ENCODE measurements around the gene VWC2L.
A peak's percentile ranks its signal among the peaks of the same experiment; 100 is the strongest.

VWC2L gene

DNA sequence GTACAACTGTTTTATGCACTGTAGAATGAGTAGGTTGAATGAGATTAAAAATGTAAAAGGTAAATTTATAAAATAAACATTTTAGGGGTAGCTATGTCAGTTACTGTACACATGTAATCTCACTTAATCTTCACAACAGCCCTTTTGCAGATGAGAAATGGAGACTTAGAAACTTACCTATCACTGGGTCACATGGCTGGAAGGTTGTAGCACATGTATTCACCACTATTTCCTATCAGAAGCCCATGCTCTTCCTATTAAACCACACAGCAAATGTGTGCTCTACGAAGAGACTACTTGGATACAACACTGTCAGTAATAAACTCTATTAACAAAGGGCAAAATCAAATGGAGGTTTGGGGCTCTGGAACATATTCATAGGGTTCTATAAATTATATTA is 60.5 kb downstream of the VWC2L start:
- no peak for DNase-seq

DNA sequence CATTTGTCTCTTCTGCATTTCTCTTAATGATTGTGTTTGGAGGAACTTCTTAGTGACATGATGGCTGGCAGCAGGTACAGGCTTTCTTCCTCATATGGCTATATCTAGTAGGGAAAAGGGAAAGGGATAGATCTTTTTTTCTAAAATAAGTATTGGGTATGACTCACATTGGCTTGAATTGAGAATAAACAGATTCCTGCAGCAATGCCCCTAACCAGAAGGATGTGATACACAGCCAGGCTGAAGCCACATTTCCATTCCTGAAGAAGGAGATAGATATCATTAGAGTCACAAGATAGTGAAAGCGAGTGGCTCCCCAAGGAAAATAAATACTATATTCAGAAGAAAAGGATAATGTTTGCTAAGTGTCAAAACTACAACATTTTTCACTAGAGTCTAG is 61.1 kb downstream of the VWC2L start:
- no peak for DNase-seq

DNA sequence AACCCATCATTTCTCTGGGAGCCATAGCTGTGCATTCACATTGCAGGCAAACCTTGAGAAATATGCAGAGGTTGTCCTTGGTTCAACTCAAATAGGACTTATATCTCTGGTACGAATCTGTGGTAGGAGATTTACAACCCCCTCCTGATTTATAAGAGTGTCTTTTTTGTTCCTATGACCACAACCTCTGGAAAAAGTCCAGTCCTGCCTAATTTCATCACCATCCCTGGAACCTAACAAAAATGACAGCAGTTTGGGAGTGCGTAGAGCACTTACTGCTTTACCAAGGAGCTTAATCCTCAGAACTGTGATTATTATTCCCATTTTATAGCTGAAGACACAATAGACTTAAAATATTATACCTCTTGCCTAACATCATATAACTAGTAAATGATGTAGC is 66.5 kb downstream of the VWC2L start:
- DNase-seq: no peak

DNA sequence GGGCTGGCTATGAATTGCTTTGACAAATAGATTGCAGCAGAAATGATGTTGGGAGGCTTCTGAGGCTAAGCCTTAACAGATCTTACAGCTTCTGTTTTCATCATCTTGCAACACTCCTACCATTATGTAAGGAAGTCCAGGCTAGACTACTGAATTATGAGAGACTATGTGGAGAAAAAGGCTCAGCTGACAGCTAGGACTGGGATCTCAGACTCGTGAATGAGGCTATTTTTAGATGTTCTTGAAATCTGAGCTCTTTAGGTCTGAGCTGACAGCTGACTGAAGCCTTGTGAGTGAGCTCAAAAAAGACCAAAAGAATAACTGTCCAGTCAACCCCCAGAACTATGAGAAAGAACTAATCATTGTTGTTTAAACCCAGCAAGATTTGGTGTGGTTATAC is 70.3 kb downstream of the VWC2L start:
- peak in 2 of 3 experiments; percentile 23 to 61 for DNase-seq

DNA sequence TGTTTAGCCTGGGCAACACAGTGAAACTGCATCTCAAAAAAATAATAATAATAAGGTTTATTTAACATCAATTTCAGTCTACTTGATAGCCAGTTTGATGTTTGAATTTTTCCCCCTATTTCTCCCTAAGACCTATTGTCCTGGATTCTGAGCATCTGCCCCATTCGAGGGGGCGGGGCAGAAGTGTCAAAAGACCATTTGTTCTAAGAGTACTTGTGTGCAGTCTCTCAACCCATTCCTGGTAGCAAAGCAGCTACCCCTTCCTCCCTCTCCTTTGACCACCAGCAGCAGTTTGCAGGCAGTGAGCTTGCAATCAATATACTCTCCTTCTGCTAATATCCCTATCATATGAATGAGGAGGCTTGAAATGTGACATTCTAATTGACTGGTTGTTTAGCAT is 71.9 kb downstream of the VWC2L start:
- DNase-seq: peak in 2 of 3 experiments; percentile 6 to 30

DNA sequence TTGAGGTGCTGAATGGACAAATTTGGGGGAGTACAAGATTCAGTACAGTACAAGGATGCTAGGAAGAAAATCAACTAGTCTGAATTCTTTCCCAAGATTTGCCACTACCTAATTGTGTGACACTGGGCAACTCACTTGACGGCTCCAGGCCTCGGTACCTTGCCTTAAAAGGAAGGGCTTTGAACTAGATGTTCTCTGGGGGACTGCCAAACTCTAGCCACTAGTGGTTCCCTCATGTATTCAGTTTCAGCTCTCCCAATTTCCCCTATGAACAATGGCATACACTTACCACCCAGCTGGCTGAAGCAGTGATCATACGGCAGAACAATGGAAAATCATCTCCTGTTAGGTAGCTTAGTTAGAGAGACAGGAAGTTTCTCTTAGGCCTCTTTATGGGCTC is 73.4 kb downstream of the VWC2L start:
- DNase-seq: peak in 1 of 3 experiments; percentile 8

DNA sequence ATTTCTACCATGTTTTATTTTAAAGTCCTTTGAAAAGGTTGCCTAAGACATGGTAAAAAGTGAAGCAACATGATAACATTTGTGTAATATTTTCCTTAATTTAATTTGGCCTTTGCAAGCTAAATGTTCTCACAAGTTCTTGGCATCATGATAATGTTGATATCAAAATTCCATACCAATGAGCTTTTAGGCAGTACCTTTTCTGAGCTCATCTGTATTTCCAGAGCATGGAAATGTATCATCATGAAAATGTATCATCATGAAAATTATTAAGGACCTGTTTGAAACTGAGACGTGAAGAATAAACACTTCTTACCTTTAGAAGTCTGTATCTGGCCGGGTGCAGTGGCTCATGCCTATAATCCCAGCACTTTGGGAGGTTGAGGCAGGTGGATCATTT is 73.8 kb downstream of the VWC2L start:
- DNase-seq: no peak

DNA sequence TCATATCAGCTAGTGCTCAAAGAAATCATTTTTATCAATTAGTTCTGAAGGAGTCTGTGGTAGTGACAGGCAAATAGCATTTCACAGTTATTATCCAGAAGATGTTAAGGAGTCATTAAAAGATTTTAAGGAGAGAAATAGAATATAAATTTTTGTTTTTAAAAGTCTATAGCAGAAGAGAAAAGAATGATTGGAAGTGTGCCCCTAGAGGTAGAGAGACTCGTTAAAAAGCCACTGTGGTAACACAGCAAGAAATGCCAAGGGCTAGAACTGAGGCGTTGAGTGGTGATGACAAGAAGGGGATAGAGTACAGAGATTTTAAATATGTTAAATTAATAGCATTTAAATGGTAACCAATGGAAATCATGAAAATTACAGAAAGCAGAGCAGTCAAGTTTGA is 78.3 kb downstream of the VWC2L start:
- DNase-seq: no peak

DNA sequence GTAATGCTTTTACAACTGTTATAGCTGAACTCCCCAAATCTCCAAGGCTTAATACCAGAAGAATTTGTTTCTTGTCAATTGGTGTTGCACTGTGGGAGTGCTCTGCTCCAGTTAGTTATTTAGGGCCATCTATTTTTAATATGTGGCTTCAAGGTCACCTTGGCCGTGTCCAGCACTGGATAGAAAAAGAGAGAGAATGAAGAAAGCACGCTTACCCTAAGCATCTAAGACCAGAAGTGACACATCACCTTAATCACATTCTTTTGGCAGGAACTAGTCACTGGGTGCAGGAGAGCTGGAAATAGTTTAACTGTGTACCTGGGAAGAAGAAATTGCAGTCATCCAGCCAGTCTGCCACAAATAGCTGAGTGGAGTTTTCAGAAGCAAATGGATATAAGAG is 78.8 kb downstream of the VWC2L start:
- DNase-seq: no peak

DNA sequence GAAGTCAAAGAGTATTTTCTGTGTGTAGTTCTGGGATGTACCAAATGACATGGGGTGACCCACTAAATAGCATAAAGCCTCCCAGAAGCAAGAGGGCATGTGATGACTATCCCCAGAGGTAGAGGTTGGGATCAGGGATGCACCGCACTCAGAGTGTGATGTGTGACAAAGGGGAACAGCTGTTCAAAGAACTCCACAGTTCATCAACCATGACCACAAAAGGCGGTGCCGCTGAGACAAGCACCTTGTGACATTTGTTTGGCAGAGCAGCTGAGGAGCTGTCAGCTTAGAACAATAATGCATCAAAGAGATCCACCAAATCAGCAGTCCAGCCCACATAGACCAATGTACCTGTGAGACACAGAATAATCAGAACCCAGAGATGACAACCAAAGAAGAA is 81.3 kb downstream of the VWC2L start:
- peak in 2 of 3 experiments; percentile 61 to 84 for DNase-seq

DNA sequence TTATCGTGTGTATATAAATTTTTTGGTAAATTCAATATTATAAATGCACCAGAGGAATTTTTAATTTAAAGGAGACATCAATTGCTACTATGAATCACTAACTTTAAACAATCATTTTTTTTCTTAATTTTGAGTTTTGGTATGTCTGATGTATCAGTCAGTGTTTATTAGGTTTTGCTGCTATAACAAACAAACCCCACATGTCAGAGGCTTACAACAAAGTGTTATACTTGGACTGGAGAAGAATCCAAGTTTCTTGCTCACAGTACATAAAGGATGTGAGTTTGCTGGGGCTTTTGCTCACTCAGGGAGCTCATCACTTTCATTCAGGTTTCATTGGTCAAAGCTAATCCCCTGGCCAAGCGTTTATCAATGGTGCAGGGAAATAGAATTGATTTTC is 81.8 kb downstream of the VWC2L start:
- DNase-seq: no peak

DNA sequence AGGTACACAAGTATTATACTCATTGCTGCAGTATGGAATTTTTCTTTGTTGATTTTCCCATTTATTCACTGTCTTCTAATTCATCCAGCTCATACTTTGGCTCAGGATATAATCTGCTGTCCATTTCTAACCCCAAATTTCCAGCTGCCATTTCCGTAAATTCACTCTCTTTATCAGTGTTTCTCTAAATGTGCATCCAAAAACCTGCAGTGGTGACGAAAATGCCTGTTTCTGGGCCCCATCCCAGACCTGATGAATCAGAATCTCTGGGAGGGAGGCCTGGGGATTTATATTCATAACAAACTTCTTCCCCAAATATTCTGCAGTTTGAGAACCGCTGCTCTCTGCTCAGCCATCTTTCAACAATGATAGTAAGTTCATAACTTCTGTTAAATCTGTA is 86.6 kb downstream of the VWC2L start:
- no peak for DNase-seq

DNA sequence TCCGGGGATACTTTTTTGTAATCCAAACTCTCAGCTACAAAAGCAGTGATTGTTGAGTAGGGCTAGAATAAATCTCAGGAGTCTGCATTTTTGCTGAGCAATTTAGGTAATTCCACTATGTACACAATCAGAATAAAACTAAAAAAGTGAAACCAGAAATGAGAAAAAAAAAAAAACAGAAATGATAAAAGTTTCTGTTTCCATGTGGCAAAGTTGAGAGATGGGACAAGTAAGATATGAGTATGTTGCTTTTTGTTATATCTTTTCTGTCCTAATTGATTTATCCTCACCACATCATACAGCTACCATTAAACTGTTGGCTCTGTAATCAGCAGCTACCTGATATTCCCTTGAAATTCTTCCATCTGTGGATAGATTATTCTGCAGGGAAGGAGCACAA is 92.7 kb downstream of the VWC2L start:
- DNase-seq: no peak

DNA sequence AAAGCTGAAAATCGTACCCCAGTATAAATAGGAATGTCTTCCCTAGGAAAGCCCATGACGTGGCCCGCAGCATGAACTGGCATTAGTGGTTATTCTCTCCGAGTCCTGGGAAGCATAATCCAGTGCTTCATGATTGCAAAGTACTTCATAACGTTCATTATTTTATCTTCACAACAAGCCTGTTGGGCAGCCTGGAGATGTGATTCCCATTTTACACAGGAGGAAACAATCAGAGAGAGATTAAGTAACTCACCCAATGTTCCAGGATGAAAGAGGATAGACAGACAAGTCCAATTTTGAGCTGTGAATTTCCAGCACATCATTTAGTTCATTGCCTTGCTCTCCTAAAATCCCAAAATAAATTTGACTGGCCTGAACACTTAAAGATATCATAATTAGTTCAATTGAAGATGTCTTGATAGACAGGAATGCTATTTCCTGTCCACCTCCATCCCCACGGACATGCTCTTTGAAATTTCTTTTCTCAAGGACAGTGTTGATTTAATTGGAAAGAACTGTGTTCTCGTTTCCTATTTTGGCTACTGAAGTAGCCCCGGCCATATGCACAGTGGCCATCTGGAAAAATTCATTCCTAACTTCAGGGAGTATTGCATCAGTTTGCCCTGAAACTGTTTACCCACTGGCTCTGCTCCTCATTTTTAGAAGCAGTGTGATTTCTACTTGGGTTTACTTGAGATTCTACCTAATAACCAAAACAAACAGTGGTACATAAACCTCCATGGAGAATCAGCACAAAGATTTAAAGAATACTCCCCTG is 93.9 kb downstream of the VWC2L start:
- no peak for DNase-seq

DNA sequence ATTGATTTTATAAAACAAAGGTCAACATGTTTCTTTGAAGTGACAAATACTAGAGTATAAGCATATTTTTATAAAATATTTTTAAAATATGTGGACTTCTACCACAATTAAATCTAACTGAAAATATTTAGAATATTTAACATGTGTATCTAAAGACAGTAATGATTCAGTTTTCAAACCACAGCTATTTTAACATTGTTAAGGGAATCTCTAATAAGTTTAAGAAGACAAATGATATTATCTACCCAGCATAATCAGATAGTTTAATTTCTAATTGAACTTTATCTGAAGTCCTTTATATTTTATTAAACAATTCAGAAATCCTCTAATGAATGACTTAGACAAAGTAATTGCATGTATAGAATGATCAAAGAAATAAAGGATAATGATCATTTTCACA is 96.2 kb downstream of the VWC2L start:
- DNase-seq: no peak

DNA sequence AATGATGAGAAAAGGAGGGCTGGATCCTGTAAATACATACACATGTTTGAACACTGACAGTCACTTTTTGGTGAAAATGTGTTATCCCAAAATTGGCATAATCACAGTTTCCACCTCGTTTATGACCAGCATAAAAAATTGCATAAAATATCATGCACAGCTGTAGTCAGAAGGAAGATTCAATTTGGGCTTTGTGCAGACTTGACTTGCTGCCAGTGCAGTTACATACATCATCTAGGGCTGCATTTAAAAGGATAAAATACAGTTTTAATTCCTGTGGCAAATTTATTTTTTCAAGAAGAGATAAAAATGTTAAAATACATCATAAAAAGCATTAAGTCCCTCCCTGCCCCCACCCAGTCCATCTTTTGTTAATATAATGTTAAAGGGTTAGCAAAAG is 103.8 kb downstream of the VWC2L start:
- DNase-seq: no peak

DNA sequence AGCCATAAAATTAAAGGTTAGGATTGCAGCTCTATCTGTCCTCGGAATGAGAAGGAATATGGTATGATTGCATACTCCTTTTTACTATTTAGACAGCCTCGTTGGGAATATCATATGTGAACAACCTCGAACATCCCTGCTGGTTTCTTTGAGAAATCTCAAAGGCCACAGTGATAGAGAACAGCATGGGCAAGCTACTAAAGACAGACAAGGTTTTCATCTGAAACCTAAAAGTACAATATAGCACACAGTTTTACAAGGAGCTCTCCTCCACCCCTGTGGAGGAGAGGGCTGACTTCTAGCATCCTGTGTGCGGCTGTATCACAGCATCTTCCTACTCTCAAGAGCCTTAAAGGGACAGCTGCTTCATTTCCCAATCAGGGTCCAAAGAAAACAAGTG is 104.3 kb downstream of the VWC2L start:
- DNase-seq: no peak

DNA sequence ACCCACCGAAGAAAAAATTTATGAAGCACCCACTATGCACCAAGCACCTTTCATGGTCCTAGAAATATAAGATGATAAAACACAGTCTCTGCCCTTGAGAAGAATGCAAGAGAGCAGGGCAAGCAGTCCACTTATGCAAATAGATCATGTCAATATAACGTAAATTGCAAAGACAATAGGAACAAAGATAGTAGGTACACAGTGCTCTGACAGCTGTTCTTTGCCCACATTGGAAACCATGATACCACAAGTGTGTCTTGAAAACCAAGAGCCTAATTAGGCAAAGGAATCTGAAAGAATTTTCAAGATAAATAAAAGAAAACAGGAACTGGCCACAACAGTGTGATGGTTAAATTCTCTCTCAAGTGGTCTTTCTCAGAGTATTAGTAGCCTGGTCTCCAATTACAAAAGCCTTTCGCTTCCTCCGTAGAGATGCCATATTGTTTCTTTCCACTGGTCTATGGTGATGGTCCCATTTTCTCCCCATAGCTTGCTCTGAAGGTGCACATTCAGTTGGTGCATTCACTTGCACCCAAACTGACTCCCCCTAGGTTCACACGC is 108.5 kb downstream of the VWC2L start:
- no peak for DNase-seq

DNA sequence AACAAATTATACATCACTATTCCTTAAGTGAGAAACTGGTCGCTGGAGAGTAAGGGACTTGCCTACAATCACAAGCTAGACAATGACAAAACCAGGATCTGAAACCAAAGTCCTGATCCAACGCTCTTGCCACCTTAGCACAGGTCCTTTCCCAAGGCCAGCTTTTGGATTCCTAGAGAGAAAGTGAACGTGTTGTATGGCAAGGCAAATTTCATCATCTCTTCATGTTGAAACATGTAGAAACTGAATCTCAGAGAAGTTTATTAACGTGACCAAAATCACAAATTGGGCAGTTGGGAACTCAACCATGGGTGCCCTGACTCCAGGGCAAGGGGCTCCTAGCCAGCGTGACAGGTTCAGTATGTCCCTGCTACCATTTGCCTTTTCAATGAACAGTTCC is 118.2 kb downstream of the VWC2L start:
- no peak for DNase-seq

DNA sequence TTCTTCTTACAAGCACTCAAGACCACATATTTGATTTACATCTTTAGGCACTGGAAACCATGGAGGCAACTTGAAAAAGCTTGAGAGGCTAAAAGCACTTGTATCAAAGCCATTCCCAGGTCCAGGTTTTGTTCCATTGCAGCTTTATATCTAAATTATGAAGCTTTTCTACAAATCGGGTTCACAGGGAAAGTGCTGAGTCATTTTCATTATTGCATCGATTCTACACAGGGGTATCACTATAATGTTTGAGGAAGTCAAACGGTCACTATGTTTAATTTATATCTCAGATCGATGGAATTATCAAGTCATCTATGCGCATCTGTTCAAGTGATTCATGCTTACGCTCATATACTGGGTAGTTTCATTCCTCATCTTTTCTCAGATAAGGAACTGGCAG is 118.7 kb downstream of the VWC2L start:
- no peak for DNase-seq

DNA sequence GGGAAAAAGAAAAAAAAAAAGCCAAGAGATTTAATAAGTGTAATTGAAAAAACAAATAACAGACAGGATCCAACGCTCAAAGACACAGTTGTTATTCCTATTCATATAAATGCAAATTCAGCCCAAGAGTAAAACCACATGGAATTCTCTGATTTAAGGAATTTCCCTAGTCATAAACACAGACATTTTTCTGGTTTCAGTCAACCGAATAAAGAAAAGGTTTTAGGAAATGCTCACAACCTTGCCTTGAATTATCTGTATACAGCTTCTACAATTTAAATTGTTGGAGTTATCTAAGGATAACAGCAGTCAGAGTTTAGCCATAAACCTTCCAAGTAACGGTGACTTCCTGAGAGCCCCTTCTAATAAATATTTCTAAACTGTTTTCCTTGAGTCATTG is 122.7 kb downstream of the VWC2L start:
- DNase-seq: no peak

DNA sequence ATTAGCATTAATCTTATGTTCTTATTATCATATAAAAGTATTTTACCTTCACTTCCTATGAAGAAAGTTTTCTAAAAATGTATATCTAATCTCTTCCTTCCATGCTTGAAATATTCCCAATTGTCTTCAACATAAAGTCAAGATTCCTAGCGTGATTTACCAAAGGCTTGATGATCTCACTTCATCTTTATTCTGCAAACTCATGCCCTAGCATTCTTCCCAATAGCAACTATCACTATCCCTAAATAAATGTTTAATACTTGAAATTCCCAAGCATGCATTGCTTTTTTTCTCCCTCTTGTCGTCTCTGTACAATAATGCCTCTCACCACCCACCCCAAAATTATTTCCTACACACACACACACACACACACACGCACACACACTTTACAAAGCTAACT is 125.8 kb downstream of the VWC2L start:
- DNase-seq: no peak

DNA sequence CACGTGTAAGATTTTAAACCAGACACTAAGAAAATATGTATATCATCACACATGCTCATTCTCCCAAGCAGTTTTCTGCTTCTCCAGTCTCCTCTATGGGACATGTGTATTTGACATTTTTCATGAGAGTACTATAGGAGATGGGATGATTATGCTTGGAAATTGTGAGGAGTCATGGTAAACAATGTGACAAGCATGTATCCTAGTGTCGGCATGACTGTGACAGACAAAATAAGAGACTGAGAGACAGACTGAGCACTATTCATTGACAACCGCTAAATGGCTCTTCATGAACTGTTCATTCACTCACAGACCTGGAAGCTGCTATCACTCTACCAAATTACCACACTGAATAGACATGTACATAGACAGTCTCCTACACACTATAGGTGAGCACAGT is 127.1 kb downstream of the VWC2L start:
- no peak for DNase-seq

DNA sequence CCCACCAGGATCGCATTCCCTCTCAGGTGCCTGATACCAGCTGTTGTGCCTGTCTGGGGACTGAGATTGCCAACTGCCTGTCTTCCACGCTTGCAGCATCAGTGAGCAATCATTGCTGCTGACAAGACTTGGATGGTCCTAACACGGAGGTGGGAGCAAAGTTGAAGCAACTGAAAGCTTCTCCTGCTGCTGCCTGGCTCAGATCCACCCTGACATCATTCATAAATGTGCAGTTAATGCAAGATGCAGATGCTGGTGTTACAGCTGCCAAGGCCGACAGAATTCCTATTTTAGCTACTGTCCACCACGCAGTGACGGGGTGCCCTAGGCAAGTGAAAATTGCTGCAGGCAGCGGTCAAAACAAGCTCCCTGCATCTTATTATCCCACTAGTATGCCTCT is 131.4 kb downstream of the VWC2L start:
- DNase-seq: no peak

DNA sequence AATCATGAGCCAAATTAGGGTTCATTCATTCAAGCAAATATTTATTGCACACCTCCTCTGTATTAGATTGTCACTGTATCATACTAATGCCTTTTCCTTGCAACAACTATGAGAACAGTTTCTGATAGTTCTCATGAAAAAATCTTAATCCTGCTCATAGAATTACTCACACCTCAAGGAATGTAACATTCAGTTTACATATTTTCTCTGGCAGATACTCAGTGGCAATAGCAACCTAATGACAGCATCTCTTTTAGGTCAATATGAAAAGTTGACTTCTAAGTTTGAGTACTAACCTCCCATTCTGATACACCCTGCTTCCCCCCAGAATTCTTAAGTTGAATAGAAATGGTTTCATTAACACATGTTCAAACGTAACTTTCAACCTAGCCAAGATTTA is 132.0 kb downstream of the VWC2L start:
- DNase-seq: no peak
